K562 (cell line): ENCODE measurements around the gene SEC63. TPM values are rescaled to one million over a fixed set of nuclear protein-coding genes. Genes with fewer than 3 reads are reported as not detected.

Experiments
- ATAC-seq: fragments of 200-7000 bp; cut with Tn5 transposase; 3 replicates; pipeline ENCODE4 v1.9.1; 2020; ENCODE audit warnings: moderate library complexity
- BruUV-seq: library from RNA; stranded (reverse); fragments of 400-500 nt; replicated peaks from 2 replicates; lab custom pipeline; 2021; lab: Mats Ljungman, UMichigan
- CTCF ChIA-PET: fragments of 300-600 bp; formaldehyde crosslinking; extraction: SDS; loops from one replicate; lab custom pipeline; 2021; ENCODE audit warnings: low intra/inter-chr PET ratio; lab: Yijun Ruan, JAX
- POLR2A ChIA-PET: fragments of 300-600, 350-650 bp; sonication (Branson Sonifier 250); formaldehyde crosslinking; extraction: SDS; loops from one replicate; lab custom pipeline; 2021; ENCODE audit warnings: antibody characterized with exemption, inconsistent platforms; lab: Yijun Ruan, JAX
- DNase-seq, 4 experiments: peaks; one replicate each; pipeline versions ENCODE4 v3.0.0 to v3.0.0-alpha.2; 2011 to 2018; ENCODE audit warnings: low spot score in 3 of 4, mixed read lengths in 3 of 4; ENCODE audit errors: extremely low read depth in 1 of 4
- FAIRE-seq: peaks from 2 replicates; lab custom pipeline; 2011; peaks lifted over from hg19 to GRCh38; lab: Jason Lieb, UNC
- H2AFZ ChIP-seq: 2 replicates; pipeline ENCODE4 v1.6.0; 2011; ENCODE audit warnings: low read depth, low read length, control low read depth, inconsistent platforms
- H3K27ac ChIP-seq: fragments of 200-600 bp; 3 replicates; pipeline ENCODE4 v1.8.0; 2011; ENCODE audit warnings: low read depth, mild to moderate bottlenecking, control low read depth, inconsistent platforms, low read length, moderate library complexity, mixed read lengths; ENCODE audit errors: extremely low read depth
- H3K27me3 ChIP-seq, 2 experiments: fragments of 300-600 bp in 1 of 2; 2 replicates in 1 of 2; 3 replicates in 1 of 2; pipeline versions ENCODE4 v1.6.0 to v1.8.0; 2011; ENCODE audit warnings: inconsistent platforms in 2 of 2, low read length in 2 of 2, mild to moderate bottlenecking in 1 of 2, mixed read lengths in 1 of 2, moderate library complexity in 1 of 2; ENCODE audit not compliant: control insufficient read depth in 2 of 2, insufficient read depth in 2 of 2
- H3K36me3 ChIP-seq: fragments of 300-600 bp; 3 replicates; pipeline ENCODE4 v1.8.0; 2011; ENCODE audit warnings: mild to moderate bottlenecking, low read length, inconsistent platforms; ENCODE audit not compliant: control insufficient read depth, insufficient read depth
- H3K4me1 ChIP-seq, 2 experiments: fragments of 200-600 bp in 1 of 2; replicated peaks in 1 of 2; 2 replicates in 1 of 2; 3 replicates in 1 of 2; pipeline versions ENCODE4 v1.5.1 to v1.8.0; 2011; ENCODE audit warnings: inconsistent platforms in 2 of 2, low read length in 2 of 2, mild to moderate bottlenecking in 1 of 2, mixed read lengths in 1 of 2, moderate library complexity in 1 of 2; ENCODE audit not compliant: control insufficient read depth in 2 of 2, insufficient read depth in 2 of 2
- H3K4me2 ChIP-seq: 2 replicates; pipeline ENCODE4 v1.6.1; 2011; ENCODE audit warnings: low read length, control low read depth, inconsistent platforms, mixed read lengths; ENCODE audit not compliant: insufficient read depth
- H3K4me3 ChIP-seq: fragments of 200-600 bp; sonication (generic), shearing (Covaris generic); 2 replicates; pipeline ENCODE4 v1.5.1; 2016; ENCODE audit warnings: control low read depth, inconsistent platforms
- H3K79me2 ChIP-seq: fragments of 200-600 bp; 3 replicates; pipeline ENCODE4 v1.8.0; 2011; ENCODE audit warnings: low read length, inconsistent platforms; ENCODE audit not compliant: control insufficient read depth, insufficient read depth
- H3K9ac ChIP-seq, 2 experiments: 2 replicates each; pipeline versions ENCODE4 v1.6.0 to v1.6.1; 2011; ENCODE audit warnings: low read depth in 2 of 2, low read length in 2 of 2, control low read depth in 1 of 2, inconsistent platforms in 1 of 2, mild to moderate bottlenecking in 1 of 2, mixed read lengths in 1 of 2; ENCODE audit not compliant: insufficient read depth in 1 of 2
- H3K9me1 ChIP-seq: one replicate; pipeline ENCODE4 v1.6.0; 2011; ENCODE audit warnings: inconsistent platforms, mild to moderate bottlenecking, low read length, moderate library complexity; ENCODE audit not compliant: control insufficient read depth, insufficient read depth
- H3K9me3 ChIP-seq: replicated peaks from 2 replicates; pipeline ENCODE4 v1.5.1; 2011; ENCODE audit warnings: low read depth, low read length, inconsistent platforms; ENCODE audit not compliant: control insufficient read depth, insufficient read depth
- H4K20me1 ChIP-seq: replicated peaks from 2 replicates; pipeline ENCODE4 v1.6.1; 2011; ENCODE audit warnings: low read length, inconsistent platforms, mixed read lengths; ENCODE audit not compliant: control insufficient read depth, insufficient read depth
- ATF7 ChIP-seq: fragments of 450-650 bp; IDR thresholded peaks from 2 replicates; pipeline ENCODE4 v1.7.1; 2014; ENCODE audit warnings: mild to moderate bottlenecking, moderate library complexity
- CBX2 ChIP-seq: fragments of 200-600 bp; sonication (generic); IDR thresholded peaks from one replicate; pipeline ENCODE4 v1.6.1; 2012; ENCODE audit warnings: mild to moderate bottlenecking, low read length, inconsistent platforms; ENCODE audit not compliant: insufficient read depth, poor library complexity, severe bottlenecking
- FOXJ2 ChIP-seq: fragments of 200-800 bp; sonication (Bioruptor generic); IDR thresholded peaks from 2 replicates; pipeline ENCODE4 v1.6.1; 2016; ENCODE audit warnings: missing genetic modification characterization, missing compliant biosample characterization
- POLR2AphosphoS5 ChIP-seq: IDR thresholded peaks from 2 replicates; pipeline ENCODE4 v1.6.1; 2011; ENCODE audit warnings: mild to moderate bottlenecking, low read depth, low read length, moderate library complexity; ENCODE audit not compliant: control insufficient read depth, insufficient read depth
- RAD21 ChIP-seq, 2 experiments: fragments of 250-450 bp in 1 of 2; fragments of 450-650 bp in 1 of 2; sonication (Bioruptor Pico) in 1 of 2; formaldehyde crosslinking in 1 of 2; IDR thresholded peaks in 1 of 2; conservative IDR thresholded peaks in 1 of 2; 2 replicates each; pipeline versions ENCODE4 v1.4.0 to v1.8.0; 2020 to 2022; ENCODE audit warnings: mild to moderate bottlenecking in 2 of 2, moderate library complexity in 1 of 2
- RBM25 ChIP-seq: fragments of 200-400 bp; formaldehyde crosslinking; IDR thresholded peaks from 2 replicates; pipeline ENCODE4 v1.6.1; 2018; ENCODE audit warnings: low read length, low read depth, moderate library complexity; ENCODE audit not compliant: severe bottlenecking
- TBL1XR1 ChIP-seq, 2 experiments: IDR thresholded peaks; 2 replicates each; pipeline ENCODE4 v1.6.1; 2012; ENCODE audit warnings: improper control_type of control experiment in 2 of 2, low read length in 2 of 2, mild to moderate bottlenecking in 1 of 2
- ZNF121 ChIP-seq: sonication (generic); formaldehyde crosslinking; conservative IDR thresholded peaks from 2 replicates; pipeline ENCODE4 v1.8.0; 2022; ENCODE audit warnings: missing genetic modification reagents
- ZNF551 ChIP-seq: fragments of 250-450 bp; sonication (Bioruptor Pico); IDR thresholded peaks from 2 replicates; pipeline ENCODE4 v1.5.0; 2021; ENCODE audit warnings: mild to moderate bottlenecking, moderate library complexity
- WGBS: fragments of 100-300 bp; shearing (Covaris generic); methylation state at CpG from one replicate; pipeline ENCODE4 v1.1.6; 2016; ENCODE audit warnings: low coverage, mixed read lengths; ENCODE audit not compliant: insufficient coverage; ENCODE audit errors: missing lambda C conversion rate; 5-methylcytosine and 5-hydroxymethylcytosine counted together
- in situ Hi-C: fragments of 300-500 bp; cut with MboI; formaldehyde crosslinking; loops from 4 replicates; pipeline ENCODE4 v1.15.0; 2018; ENCODE audit warnings: inconsistent platforms, mixed read lengths
- intact Hi-C: fragments of 100-400 bp; cut with micrococcal nuclease; formaldehyde crosslinking; loops from 2 replicates; pipeline ENCODE4 v1.14.2; 2022
- polyA plus RNA-seq, 8 experiments: library from polyadenylated mRNA; depleted of rRNA in 4 of 8; stranded (reverse) in 5 of 8; unstranded in 3 of 8; fragments of >200 nt; fragmentation: Nextera tagmentation in 2 of 8; fragmentation: Illumina TruSeq in 1 of 8; extraction: Ambion mirVana in 2 of 8; extraction: Trizol in 1 of 8; gene quantifications; 2 replicates each; pipeline versions ENCODE4 v1.2.1 to v1.2.3, GENCODE V29; 2011 to 2014; ENCODE audit warnings: inconsistent platforms in 1 of 8, missing spikeins in 1 of 8
- total RNA-seq, 7 experiments: library from RNA; depleted of rRNA in 6 of 7; stranded (reverse); fragments of >200 nt in 6 of 7; fragmentation: Illumina TruSeq in 2 of 7; extraction: Trizol in 2 of 7; gene quantifications; 2 replicates each; pipeline versions ENCODE4 v1.2.1 to v1.2.3, GENCODE V29; 2011 to 2021; ENCODE audit warnings: low replicate concordance in 1 of 7
- TF ChIP-seq, protein P1 (sequence below): sonication (generic); formaldehyde crosslinking; IDR thresholded peaks from 2 replicates; pipeline ENCODE4 v1.8.1; 2023; ENCODE audit warnings: mild to moderate bottlenecking, missing genetic modification reagents
- TF ChIP-seq, protein P2 (sequence below), 3 experiments: IDR thresholded peaks in 2 of 3; conservative IDR thresholded peaks in 1 of 3; 2 replicates each; pipeline ENCODE4 v1.5.1; 2011 to 2012; ENCODE audit warnings: low read length in 3 of 3, mild to moderate bottlenecking in 3 of 3, control low read depth in 2 of 3, improper control_type of control experiment in 1 of 3, inconsistent platforms in 1 of 3, low read depth in 1 of 3, mixed read lengths in 1 of 3, moderate library complexity in 1 of 3; ENCODE audit not compliant: insufficient read depth in 2 of 3

Gene SEC63
- total and polyA plus RNA-seq, 9 of the 15 experiments (the other 6 are each of a cell fraction or from before 2014, with no cell fraction given), result 13.8 to 74.6 (median 28.4) TPM

DNA sequence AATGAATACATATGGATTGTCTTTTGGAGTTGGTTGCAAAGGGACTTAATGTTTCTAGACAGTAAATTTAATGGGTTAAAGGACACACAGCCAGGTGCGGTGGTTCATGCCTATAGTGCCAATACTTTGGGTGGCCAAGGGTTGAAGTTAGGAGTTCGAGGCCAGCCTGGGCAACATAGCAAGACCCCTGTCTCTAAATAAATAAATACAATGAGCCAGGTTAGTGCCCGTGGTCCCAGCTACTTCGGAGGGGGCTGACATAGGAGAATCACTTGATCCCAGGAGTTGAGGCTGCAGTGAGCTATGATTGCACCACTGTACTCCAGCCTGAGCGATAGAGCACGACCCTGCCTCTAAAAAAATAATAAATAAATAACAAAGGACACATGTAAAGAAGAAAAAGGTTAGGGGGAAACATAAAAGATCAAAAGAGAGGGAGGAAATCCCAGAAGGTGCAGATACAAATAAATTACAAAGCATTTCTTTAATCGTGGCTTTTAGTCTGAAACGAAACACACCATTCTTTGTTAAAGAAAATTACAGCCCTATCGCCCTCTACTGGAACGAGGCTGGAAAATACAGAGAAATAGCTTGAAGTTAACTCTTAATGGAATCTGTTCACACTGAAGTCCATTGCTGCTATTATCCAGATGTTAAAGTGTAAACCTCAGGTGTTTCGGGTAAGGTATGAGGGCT, 91.3 kb downstream of the SEC63 start:
- H4K20me1 ChIP-seq, result peaks cover 4% of the 10 kb centered on the region; the same call in 1 of the 2 replicates
- DNase-seq (peak in 2 of 4 experiments; percentile 31 to 47), FAIRE-seq (peak; percentile 80), ATAC-seq (peak; percentile 80)
- no peaks in the 10 kb centered on the region for H3K9me1 ChIP-seq
- ChIA-PET CTCF (interaction anchor here (1.0 kb wide), 1 partner anchor 88 kb away, joined by 4 read pairs; no protein-coding TSS in a partner anchor), POLR2A (interaction anchor here (0.6 to 1.7 kb wide), 4 partner anchors 9 to 187 kb away, joined by 3 to 10 read pairs (median 4); no protein-coding TSS in a partner anchor)
- WGBS, result 30% methylated on average over 11 of the region's 11 CpGs
- no peaks in the 10 kb centered on the region for H3K4me1 ChIP-seq
- no peak for TF ChIP-seq ATF7
- TF ChIP-seq ZNF121 (CRISPR knock-in tag), result peak; percentile 78; the same call in 1 of the 2 replicates
- TF ChIP-seq CBX2, result no peak
- TF ChIP-seq, protein P1, sequence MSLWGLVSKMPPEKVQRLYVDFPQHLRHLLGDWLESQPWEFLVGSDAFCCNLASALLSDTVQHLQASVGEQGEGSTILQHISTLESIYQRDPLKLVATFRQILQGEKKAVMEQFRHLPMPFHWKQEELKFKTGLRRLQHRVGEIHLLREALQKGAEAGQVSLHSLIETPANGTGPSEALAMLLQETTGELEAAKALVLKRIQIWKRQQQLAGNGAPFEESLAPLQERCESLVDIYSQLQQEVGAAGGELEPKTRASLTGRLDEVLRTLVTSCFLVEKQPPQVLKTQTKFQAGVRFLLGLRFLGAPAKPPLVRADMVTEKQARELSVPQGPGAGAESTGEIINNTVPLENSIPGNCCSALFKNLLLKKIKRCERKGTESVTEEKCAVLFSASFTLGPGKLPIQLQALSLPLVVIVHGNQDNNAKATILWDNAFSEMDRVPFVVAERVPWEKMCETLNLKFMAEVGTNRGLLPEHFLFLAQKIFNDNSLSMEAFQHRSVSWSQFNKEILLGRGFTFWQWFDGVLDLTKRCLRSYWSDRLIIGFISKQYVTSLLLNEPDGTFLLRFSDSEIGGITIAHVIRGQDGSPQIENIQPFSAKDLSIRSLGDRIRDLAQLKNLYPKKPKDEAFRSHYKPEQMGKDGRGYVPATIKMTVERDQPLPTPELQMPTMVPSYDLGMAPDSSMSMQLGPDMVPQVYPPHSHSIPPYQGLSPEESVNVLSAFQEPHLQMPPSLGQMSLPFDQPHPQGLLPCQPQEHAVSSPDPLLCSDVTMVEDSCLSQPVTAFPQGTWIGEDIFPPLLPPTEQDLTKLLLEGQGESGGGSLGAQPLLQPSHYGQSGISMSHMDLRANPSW, result no peak
- TF ChIP-seq ZNF551 (CRISPR knock-in tag), result no peak
- TF ChIP-seq RAD21 (CRISPR knock-in tag; conservative IDR thresholded peaks at IDR 0.05 in 1 of 2, IDR thresholded peaks at IDR 0.05 in 1 of 2), result peak in 1 of 2 experiments; percentile 56; a peak in 2 of 4 replicates
- TF ChIP-seq, protein P2, sequence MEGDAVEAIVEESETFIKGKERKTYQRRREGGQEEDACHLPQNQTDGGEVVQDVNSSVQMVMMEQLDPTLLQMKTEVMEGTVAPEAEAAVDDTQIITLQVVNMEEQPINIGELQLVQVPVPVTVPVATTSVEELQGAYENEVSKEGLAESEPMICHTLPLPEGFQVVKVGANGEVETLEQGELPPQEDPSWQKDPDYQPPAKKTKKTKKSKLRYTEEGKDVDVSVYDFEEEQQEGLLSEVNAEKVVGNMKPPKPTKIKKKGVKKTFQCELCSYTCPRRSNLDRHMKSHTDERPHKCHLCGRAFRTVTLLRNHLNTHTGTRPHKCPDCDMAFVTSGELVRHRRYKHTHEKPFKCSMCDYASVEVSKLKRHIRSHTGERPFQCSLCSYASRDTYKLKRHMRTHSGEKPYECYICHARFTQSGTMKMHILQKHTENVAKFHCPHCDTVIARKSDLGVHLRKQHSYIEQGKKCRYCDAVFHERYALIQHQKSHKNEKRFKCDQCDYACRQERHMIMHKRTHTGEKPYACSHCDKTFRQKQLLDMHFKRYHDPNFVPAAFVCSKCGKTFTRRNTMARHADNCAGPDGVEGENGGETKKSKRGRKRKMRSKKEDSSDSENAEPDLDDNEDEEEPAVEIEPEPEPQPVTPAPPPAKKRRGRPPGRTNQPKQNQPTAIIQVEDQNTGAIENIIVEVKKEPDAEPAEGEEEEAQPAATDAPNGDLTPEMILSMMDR (IDR thresholded peaks at IDR 0.05 in 2 of 3, conservative IDR thresholded peaks at IDR 0.05 in 1 of 3; ENCODE audit: insufficient read depth in 2 of 3, low read depth in 1 of 3, low read length in 3 of 3), result peak; percentile 31 to 61 (median 58); a peak in 4 of 6 replicates
- peak; percentile 23 for TF ChIP-seq RBM25
- TF ChIP-seq FOXJ2 (tag), result no peak
- TF ChIP-seq TBL1XR1 (IDR thresholded peaks at IDR 0.05; ENCODE audit: low read length in 2 of 2), result no peak
- no peak for TF ChIP-seq POLR2AphosphoS5
- no TSS peak for BruUV-seq
- no peak overlapping the region for H2AFZ ChIP-seq
- in situ Hi-C loops, result no loop called here
- H3K4me2 ChIP-seq, result no peak overlapping the region
- H3K4me3 ChIP-seq, result no peak overlapping the region
- no peak overlapping the region for H3K27ac ChIP-seq
- peaks cover 20% of the 10 kb centered on the region for H3K36me3 ChIP-seq
- intact Hi-C loops, result loop anchor here (5.0 kb wide), 1 partner anchor 189 kb away; no protein-coding TSS in a partner anchor
- no peaks in the 10 kb centered on the region for H3K79me2 ChIP-seq
- H3K27me3 ChIP-seq, result no peaks in the 10 kb centered on the region
- H3K9ac ChIP-seq, result no peak overlapping the region
- H3K9me3 ChIP-seq, result no peaks in the 10 kb centered on the region
